Suprapubic skin (tissue), 4 donors: Measurements from ENCODE around the gene GJC2. TPM values are rescaled to one million over a fixed set of nuclear protein-coding genes. Genes with fewer than 3 reads are reported as not detected.
"Not testable (repeated sequence)": the region's sequence is repeated elsewhere in the genome, so short reads cannot be mapped to it uniquely, and the experiment has no call there.

Experiments
- DNase-seq, 2 donors: peaks; one replicate each; pipeline ENCODE4 v3.0.0-alpha.2; 2019; ENCODE audit warnings: low spot score in 2 of 2
- H3K27ac ChIP-seq: fragments of 200-600 bp; sonication (generic); one replicate; pipeline ENCODE4 v1.5.1; 2019
- H3K27me3 ChIP-seq: fragments of 200-600 bp; sonication (generic); one replicate; pipeline ENCODE4 v1.5.1; 2019
- H3K36me3 ChIP-seq: fragments of 200-600 bp; sonication (generic); one replicate; pipeline ENCODE4 v1.5.1; 2019
- H3K4me1 ChIP-seq: fragments of 200-600 bp; sonication (generic); one replicate; pipeline ENCODE4 v1.5.1; 2019
- H3K4me3 ChIP-seq: fragments of 200-600 bp; sonication (generic); one replicate; pipeline ENCODE4 v1.5.1; 2019; ENCODE audit warnings: mild to moderate bottlenecking
- H3K9me3 ChIP-seq: fragments of 200-600 bp; sonication (generic); one replicate; pipeline ENCODE4 v1.5.1; 2019
- EP300 ChIP-seq: sonication (generic); formaldehyde crosslinking; IDR thresholded peaks from one replicate; pipeline ENCODE4 v1.6.1; 2017; ENCODE audit warnings: antibody characterized with exemption
- POLR2A ChIP-seq, 2 donors: fragments of 450-650 bp; IDR thresholded peaks; one replicate each; pipeline ENCODE4 v1.6.1; 2017; ENCODE audit warnings: antibody characterized with exemption in 2 of 2, mild to moderate bottlenecking in 2 of 2, moderate library complexity in 2 of 2
- POLR2AphosphoS5 ChIP-seq, 3 donors: sonication (generic); formaldehyde crosslinking; IDR thresholded peaks; one replicate each; pipeline ENCODE4 v1.6.1; 2017; ENCODE audit warnings: antibody characterized with exemption in 3 of 3
- WGBS: methylation state at CpG from one replicate; pipeline ENCODE4 v1.1.5; 2018; 5-methylcytosine and 5-hydroxymethylcytosine counted together
- total RNA-seq, 4 donors: library from RNA; depleted of rRNA; stranded (reverse); fragments of >200 nt; gene quantifications; one replicate each; pipeline ENCODE4 v1.1.0, GENCODE V29; 2016
- TF ChIP-seq, protein P1 (sequence below), 2 donors: fragments of 200-600 bp in 1 of 2; fragments of 450-650 bp in 1 of 2; sonication (generic) in 1 of 2; IDR thresholded peaks; one replicate each; pipeline ENCODE4 v1.5.1; 2016 to 2019; ENCODE audit warnings: antibody characterized with exemption in 2 of 2, mild to moderate bottlenecking in 1 of 2, moderate library complexity in 1 of 2

Gene GJC2
- total RNA-seq, 4 donors from 2014 or later = 2.5 to 3.6 (median 3.0) TPM

DNA sequence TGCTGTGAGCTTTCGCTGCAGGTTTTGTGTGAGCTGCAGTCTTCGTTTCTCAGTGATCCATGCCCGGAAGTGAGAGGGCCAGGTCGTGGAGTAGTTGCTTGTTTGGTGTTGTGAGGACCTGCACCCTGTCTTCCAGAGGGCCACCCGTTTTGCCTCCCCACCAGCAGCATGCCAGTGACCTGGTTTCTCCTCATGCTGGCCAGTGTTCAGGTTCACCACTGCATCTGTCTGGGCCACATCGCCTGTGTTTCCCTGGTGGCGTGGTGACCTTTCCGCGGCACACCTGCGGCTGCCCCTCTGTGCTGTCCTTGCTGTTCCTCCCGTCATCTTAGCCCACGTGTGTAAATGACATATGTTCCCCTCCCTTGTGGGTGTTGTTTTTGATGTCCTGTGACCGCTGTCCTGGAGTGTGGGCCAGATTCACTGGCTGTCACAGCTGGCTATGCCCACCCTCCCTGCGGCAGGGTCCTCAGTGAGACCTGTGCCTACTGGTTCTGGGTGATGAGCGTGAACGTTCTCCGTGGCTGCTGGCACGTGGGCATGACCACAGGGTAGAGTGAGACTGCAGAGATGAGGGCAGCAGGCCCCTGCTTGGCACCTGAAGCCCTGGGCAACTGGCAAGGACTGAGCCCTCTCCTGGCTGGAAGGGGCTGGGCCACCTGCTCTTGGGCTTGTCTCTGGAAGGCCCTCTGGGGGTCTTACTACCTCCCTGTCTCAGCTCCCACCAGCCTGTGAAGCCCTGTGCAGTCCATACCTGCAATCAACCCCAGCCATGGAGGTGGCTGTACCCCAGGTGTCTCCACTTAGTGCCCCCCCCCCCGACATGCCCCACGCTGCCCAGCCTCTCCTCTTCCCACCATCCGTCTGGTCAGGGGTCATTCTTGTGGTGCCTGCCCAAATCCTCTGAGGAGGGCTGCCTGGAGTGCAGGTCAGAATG, 23.1 kb downstream of the GJC2 start:
- Histone ChIP-seq H3K4me1 (peaks cover 11% of the 10 kb centered on the region), H3K4me3 (no peak overlapping the region), H3K36me3 (peaks cover 7% of the 10 kb centered on the region), H3K9me3 (no peaks in the 10 kb centered on the region), H3K27ac (no peak overlapping the region), H3K27me3 (no peaks in the 10 kb centered on the region)
- WGBS = 83% methylated on average over 18 of the region's 21 CpGs
- TF ChIP-seq EP300 (no peak), POLR2AphosphoS5 (IDR thresholded peaks at IDR 0.05) (no peak), POLR2A (IDR thresholded peaks at IDR 0.05) (no peak)
- TF ChIP-seq, protein P1, sequence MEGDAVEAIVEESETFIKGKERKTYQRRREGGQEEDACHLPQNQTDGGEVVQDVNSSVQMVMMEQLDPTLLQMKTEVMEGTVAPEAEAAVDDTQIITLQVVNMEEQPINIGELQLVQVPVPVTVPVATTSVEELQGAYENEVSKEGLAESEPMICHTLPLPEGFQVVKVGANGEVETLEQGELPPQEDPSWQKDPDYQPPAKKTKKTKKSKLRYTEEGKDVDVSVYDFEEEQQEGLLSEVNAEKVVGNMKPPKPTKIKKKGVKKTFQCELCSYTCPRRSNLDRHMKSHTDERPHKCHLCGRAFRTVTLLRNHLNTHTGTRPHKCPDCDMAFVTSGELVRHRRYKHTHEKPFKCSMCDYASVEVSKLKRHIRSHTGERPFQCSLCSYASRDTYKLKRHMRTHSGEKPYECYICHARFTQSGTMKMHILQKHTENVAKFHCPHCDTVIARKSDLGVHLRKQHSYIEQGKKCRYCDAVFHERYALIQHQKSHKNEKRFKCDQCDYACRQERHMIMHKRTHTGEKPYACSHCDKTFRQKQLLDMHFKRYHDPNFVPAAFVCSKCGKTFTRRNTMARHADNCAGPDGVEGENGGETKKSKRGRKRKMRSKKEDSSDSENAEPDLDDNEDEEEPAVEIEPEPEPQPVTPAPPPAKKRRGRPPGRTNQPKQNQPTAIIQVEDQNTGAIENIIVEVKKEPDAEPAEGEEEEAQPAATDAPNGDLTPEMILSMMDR (IDR thresholded peaks at IDR 0.05) = no peak
- DNase-seq = no peak

DNA sequence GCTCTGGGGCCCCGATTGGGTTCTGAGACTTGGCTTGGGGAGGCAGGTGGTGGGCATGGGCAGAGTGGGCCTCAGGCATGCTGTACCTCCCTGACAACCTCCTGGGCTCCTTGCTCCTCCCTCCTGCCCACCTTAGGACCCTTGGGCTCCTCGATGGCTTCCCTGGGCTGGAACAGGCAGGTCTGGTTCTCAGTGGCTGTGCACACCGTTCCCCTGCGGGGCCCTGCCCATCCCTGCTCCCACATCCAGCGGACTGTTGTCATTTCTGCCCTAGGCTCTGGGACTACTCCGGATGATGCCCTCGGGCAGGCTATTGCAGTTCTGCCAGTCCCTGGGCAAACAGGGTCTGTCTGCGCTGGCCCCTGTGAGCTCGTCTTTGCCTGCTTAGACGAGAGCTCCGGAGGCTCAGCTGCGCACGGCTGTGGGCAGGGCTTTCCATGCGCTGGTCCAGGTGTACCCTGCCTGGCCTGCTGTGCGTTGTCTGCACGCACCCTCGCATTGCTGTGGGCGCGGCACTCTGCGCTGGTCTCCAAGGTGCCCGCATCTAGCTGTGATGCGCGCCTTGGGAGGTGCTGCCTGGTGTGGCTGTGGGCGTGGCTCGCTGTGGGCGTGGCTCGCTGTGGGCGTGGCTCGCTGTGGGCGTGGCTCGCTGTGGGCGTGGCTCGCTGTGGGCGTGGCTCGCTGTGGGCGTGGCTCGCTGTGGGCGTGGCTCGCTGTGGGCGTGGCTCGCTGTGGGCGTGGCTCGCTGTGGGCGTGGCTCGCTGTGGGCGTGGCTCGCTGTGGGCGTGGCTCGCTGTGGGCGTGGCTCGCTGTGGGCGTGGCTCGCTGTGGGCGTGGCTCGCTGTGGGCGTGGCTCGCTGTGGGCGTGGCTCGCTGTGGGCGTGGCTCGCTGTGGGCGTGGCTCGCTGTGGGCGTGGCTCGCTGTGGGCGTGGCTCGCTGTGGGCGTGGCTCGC, 24.1 kb downstream of the GJC2 start:
- DNase-seq = peak in 1 of 2 donors; percentile 81
- H3K9me3 ChIP-seq, H3K4me3 ChIP-seq, H3K27me3 ChIP-seq, H3K27ac ChIP-seq, H3K36me3 ChIP-seq: not testable (repeated sequence)
- WGBS = 44% methylated on average over 5 of the region's 69 CpGs
- peaks cover 11% of the 10 kb centered on the region for H3K4me1 ChIP-seq

DNA sequence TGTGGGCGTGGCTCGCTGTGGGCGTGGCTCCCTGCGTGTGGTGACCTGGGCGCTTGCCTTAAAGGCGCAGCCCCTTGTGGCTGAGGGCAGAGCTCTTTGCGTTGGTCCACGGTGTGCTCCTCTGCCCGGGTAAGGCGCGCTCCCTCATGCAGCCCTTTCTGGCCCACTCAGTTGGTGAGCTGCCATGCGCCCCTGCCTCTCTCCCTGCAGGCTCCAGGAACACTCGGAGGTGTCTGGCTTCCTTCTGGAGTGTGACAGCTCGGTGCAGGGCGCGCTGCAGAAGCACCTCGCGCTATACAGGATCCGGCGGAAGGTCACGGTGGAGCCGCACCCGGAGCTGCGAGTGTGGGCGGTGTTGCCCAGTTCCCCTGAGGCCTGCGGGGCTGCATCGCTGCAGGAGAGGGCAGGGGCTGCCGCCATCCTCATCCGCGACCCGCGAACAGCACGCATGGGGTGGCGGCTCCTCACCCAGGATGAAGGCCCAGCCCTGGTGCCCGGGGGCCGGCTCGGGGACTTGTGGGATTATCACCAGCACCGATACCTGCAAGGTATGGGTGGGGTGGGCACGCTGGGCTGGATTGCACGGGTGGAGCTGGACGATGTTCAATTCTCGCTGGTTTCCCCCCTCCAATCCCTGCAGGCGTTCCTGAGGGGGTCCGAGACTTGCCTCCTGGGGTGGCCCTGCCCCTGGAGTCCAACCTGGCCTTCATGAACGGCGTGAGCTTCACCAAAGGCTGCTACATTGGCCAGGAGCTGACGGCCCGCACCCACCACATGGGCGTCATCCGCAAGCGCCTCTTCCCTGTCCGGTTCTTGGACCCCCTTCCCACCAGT, 25.0 kb downstream of the GJC2 start:
- Histone ChIP-seq H3K9me3 (no peaks in the 10 kb centered on the region), H3K36me3 (peaks cover 7% of the 10 kb centered on the region), H3K27ac (no peak overlapping the region), H3K4me1 (peaks cover 11% of the 10 kb centered on the region), H3K4me3 (peak overlapping the region; percentile 46), H3K27me3 (no peaks in the 10 kb centered on the region)
- WGBS = 90% methylated on average over 6 of the region's 52 CpGs
- no peak for TF ChIP-seq POLR2A (IDR thresholded peaks at IDR 0.05)
- TF ChIP-seq POLR2AphosphoS5 (IDR thresholded peaks at IDR 0.05) = no peak
- no peak for TF ChIP-seq EP300
- TF ChIP-seq, protein P1 (IDR thresholded peaks at IDR 0.05) = no peak
- DNase-seq = peak; percentile 78 to 80

DNA sequence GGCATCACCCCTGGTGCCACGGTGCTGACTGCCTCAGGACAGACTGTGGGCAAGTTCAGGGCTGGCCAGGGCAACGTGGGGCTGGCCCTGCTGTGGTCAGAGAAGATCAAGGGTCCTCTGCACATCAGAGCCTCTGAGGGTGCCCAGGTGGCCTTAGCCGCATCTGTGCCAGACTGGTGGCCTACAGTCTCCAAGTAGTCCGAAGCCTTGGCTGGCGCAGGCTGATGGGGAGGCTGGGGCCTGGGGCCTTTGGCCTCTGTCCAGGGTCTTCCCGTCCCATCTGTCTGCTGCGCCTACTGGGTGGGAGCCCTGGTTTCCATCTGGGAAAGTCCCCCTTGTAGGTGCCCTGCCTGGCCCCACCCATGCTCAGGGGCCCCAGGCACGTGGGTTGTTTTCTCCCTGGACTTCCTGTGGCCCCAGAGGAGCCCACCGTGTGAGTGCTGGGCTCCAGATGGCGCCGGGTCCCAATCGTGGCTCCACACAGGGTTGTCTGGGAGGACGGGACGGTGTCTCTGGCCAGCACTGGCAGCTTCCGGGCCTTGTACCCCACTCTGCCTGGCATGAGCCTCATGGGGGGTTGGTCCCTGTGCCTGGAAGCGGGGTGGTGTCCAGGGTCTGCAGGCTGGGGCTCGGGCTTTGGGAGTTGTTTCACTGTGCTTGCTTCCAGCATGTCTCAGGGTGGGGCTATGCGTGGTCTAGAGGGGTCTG, 25.7 kb downstream of the GJC2 start:
- DNase-seq = peak in 1 of 2 donors; percentile 62
- peaks cover 11% of the 10 kb centered on the region for H3K4me1 ChIP-seq
- no peaks in the 10 kb centered on the region for H3K9me3 ChIP-seq
- peaks cover 7% of the 10 kb centered on the region for H3K36me3 ChIP-seq
- no peak overlapping the region for H3K27ac ChIP-seq
- no peak for TF ChIP-seq EP300
- TF ChIP-seq, protein P1 (IDR thresholded peaks at IDR 0.05) = no peak
- no peak for TF ChIP-seq POLR2A (IDR thresholded peaks at IDR 0.05)
- TF ChIP-seq POLR2AphosphoS5 (IDR thresholded peaks at IDR 0.05) = no peak
- WGBS = 75% methylated on average over 5 of the region's 18 CpGs
- H3K27me3 ChIP-seq = no peaks in the 10 kb centered on the region
- no peak overlapping the region for H3K4me3 ChIP-seq

DNA sequence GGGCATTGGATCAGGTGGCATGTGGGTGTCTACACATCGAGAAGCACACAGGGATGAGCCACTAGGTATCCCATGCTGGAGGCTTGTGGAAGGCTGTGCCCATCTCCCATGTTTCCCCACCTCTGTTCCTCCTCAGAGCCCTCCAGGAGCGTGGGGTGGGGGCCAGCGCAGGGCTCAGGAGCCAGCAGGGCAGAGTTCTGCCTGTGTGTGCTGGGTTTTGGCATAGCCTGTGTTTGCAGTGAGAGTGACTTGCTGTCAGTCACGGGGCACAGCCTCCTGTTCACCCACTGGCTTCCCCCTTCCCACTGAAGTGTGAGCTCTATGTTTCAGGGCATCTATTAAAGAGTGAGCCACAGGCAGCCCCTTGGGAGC, 26.3 kb downstream of the GJC2 start:
- no peaks in the 10 kb centered on the region for H3K27me3 ChIP-seq
- H3K9me3 ChIP-seq = no peaks in the 10 kb centered on the region
- H3K36me3 ChIP-seq = peaks cover 7% of the 10 kb centered on the region
- WGBS = 94% methylated on average over 3 of the region's 4 CpGs
- H3K4me1 ChIP-seq = peaks cover 11% of the 10 kb centered on the region
- H3K27ac ChIP-seq = no peak overlapping the region
- no peak for TF ChIP-seq POLR2AphosphoS5 (IDR thresholded peaks at IDR 0.05)
- TF ChIP-seq POLR2A (IDR thresholded peaks at IDR 0.05) = no peak
- TF ChIP-seq, protein P1 (IDR thresholded peaks at IDR 0.05) = no peak
- no peak for TF ChIP-seq EP300
- H3K4me3 ChIP-seq = no peak overlapping the region
- DNase-seq = peak in 1 of 2 donors; percentile 55
